ENCODE results near the gene TPST2.

GRCh38 chr22:26534874-26535602 is 54.9 kb downstream of the TPST2 start:
- TF ChIP-seq POLR2A (IDR thresholded peaks at IDR 0.05; ENCODE audit: low read depth, low read length) (no peak), EZH2 (IDR thresholded peaks at IDR 0.05; ENCODE audit: borderline replicate concordance, low read depth, low read length, severe bottlenecking) (no peak), MAX (IDR thresholded peaks at IDR 0.05; ENCODE audit: insufficient read depth, insufficient read length) (no peak), MYC (IDR thresholded peaks at IDR 0.05; ENCODE audit: low read depth, low read length) (no peak), GATA2 (IDR thresholded peaks at IDR 0.05; ENCODE audit: insufficient read depth, insufficient read length, low read depth, low read length) (no peak), POLR2AphosphoS5 (IDR thresholded peaks at IDR 0.05; ENCODE audit: insufficient read depth, low read depth, low read length) (no peak), JUN (IDR thresholded peaks at IDR 0.05; ENCODE audit: borderline replicate concordance, insufficient read depth, insufficient read length, low read depth) (no peak)
- TF ChIP-seq, protein P1, sequence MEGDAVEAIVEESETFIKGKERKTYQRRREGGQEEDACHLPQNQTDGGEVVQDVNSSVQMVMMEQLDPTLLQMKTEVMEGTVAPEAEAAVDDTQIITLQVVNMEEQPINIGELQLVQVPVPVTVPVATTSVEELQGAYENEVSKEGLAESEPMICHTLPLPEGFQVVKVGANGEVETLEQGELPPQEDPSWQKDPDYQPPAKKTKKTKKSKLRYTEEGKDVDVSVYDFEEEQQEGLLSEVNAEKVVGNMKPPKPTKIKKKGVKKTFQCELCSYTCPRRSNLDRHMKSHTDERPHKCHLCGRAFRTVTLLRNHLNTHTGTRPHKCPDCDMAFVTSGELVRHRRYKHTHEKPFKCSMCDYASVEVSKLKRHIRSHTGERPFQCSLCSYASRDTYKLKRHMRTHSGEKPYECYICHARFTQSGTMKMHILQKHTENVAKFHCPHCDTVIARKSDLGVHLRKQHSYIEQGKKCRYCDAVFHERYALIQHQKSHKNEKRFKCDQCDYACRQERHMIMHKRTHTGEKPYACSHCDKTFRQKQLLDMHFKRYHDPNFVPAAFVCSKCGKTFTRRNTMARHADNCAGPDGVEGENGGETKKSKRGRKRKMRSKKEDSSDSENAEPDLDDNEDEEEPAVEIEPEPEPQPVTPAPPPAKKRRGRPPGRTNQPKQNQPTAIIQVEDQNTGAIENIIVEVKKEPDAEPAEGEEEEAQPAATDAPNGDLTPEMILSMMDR (IDR thresholded peaks at IDR 0.05; ENCODE audit: extremely low read depth in 1 of 2, insufficient read depth in 1 of 2, low read depth in 1 of 2, low read length in 2 of 2): no peak
